ENCODE results near the gene SENP1. TPM values are rescaled to one million over a fixed set of nuclear protein-coding genes. Genes with fewer than 3 reads are reported as not detected.

The SENP1 gene
- total and polyA plus RNA-seq, 2 of the 4 experiments (the other 2 are of a cell fraction): 7.2 to 25.3 TPM

Small RNA genes within 50 kb of the gene (microRNA-seq; reads per million reads assigned to microRNA genes)
- 1.1 to 2.1 reads per million in 2 experiments for gene MIR6505 (ENCODE audit: insufficient read depth in 1 of 2, insufficient read length in 1 of 2, unreplicated experiment in 1 of 2)
- gene RNU6-1203P (ENCODE audit: insufficient read depth, insufficient read length): not detected

Small RNA genes within 50 kb of the gene (small RNA-seq; reads per million reads assigned to genes)
- 0 to 7.3 (median 1.3) reads per million in 5 experiments for gene MIR6505
- 0 reads per million in 5 experiments for gene RNU6-1203P

Other genes starting within 250 kb of the SENP1 start
- 3.9 and 5.4 TPM in 2 replicates for gene VDR, start 201.1 kb downstream of the SENP1 start, total RNA-seq (2012; rRNA removed)
- 8.5 and 10.8 TPM in 2 replicates for gene VDR, start 201.1 kb downstream of the SENP1 start, polyA plus RNA-seq (2012; rRNA removed)
- gene TMEM106C, start 142.5 kb downstream of the SENP1 start, total RNA-seq (2012; rRNA removed): 63.9 and 72.1 TPM in 2 replicates
- 66.4 and 74.6 TPM in 2 replicates for gene TMEM106C, start 142.5 kb downstream of the SENP1 start, polyA plus RNA-seq (2012; rRNA removed)
- not detected in 2 replicates for gene COL2A1, start 101.6 kb downstream of the SENP1 start, total RNA-seq (2012; rRNA removed)
- gene COL2A1, start 101.6 kb downstream of the SENP1 start, polyA plus RNA-seq (2012; rRNA removed): 0.05 TPM in 1 of 2 replicates, not detected in the other
- 77.5 and 82.6 TPM in 2 replicates for gene PFKM, start 13.3 kb upstream of the SENP1 start, total RNA-seq (2012; rRNA removed)
- gene PFKM, start 13.3 kb upstream of the SENP1 start, polyA plus RNA-seq (2012; rRNA removed): 49.4 and 56.7 TPM in 2 replicates
- gene ASB8, start 51.4 kb upstream of the SENP1 start, total RNA-seq (2012; rRNA removed): 20.8 and 26.7 TPM in 2 replicates
- 19.3 and 22.9 TPM in 2 replicates for gene ASB8, start 51.4 kb upstream of the SENP1 start, polyA plus RNA-seq (2012; rRNA removed)
- under 0.01 and 0.18 TPM in 2 replicates for gene CCDC184, start 77.6 kb upstream of the SENP1 start, total RNA-seq (2012; rRNA removed)
- 0.22 TPM in 2 replicates for gene CCDC184, start 77.6 kb upstream of the SENP1 start, polyA plus RNA-seq (2012; rRNA removed)
- not detected in 2 replicates for gene OR10AD1, start 97.2 kb upstream of the SENP1 start, total RNA-seq (2012; rRNA removed)
- not detected in 2 replicates for gene OR10AD1, start 97.2 kb upstream of the SENP1 start, polyA plus RNA-seq (2012; rRNA removed)
- 3.9 and 5.2 TPM in 2 replicates for gene ZNF641, start 244.8 kb upstream of the SENP1 start, total RNA-seq (2012; rRNA removed)
- 2.3 and 2.5 TPM in 2 replicates for gene ZNF641, start 244.8 kb upstream of the SENP1 start, polyA plus RNA-seq (2012; rRNA removed)

Data from IMR-90 (cell line).